DND-41 (cell line): ENCODE measurements around the gene ZNF750.

Source experiments
- ATAC-seq: fragments of 200-7000 bp; cut with Tn5 transposase; 3 replicates; pipeline ENCODE4 v1.9.1; 2021; ENCODE audit warnings: low read depth; ENCODE audit not compliant: insufficient read depth
- DNase-seq: peaks from one replicate; pipeline ENCODE4 v3.0.0-alpha.2; 2020
- H2AFZ ChIP-seq: 2 replicates; pipeline ENCODE4 v1.6.0; 2012; ENCODE audit warnings: low read depth, low read length
- H3K27ac ChIP-seq: 2 replicates; pipeline ENCODE4 v1.5.1; 2012; ENCODE audit warnings: low read length, inconsistent platforms
- H3K27me3 ChIP-seq: fragments of 200-600 bp; sonication (generic); 2 replicates; pipeline ENCODE4 v1.6.0; 2012; ENCODE audit warnings: low read length, mild to moderate bottlenecking, inconsistent platforms; ENCODE audit not compliant: insufficient read depth, poor library complexity
- H3K36me3 ChIP-seq: 2 replicates; pipeline ENCODE4 v1.5.1; 2012; ENCODE audit warnings: low read length, inconsistent platforms; ENCODE audit not compliant: insufficient read depth
- H3K4me1 ChIP-seq: 2 replicates; pipeline ENCODE4 v1.5.1; 2012; ENCODE audit warnings: mild to moderate bottlenecking, low read length; ENCODE audit not compliant: insufficient read depth
- H3K4me2 ChIP-seq: 2 replicates; pipeline ENCODE4 v1.6.0; 2012; ENCODE audit warnings: mild to moderate bottlenecking, moderate library complexity, low read length, inconsistent platforms; ENCODE audit not compliant: insufficient read depth
- H3K4me3 ChIP-seq, 2 experiments: fragments of 200-600 bp in 1 of 2; shearing (Covaris generic) in 1 of 2; 2 replicates each; pipeline ENCODE4 v1.5.1; 2012 to 2016; ENCODE audit warnings: inconsistent platforms in 2 of 2, low read length in 2 of 2, mild to moderate bottlenecking in 2 of 2, low read depth in 1 of 2, moderate library complexity in 1 of 2
- H3K79me2 ChIP-seq: 2 replicates; pipeline ENCODE4 v1.6.0; 2012; ENCODE audit warnings: low read length, inconsistent platforms; ENCODE audit not compliant: insufficient read depth
- H3K9ac ChIP-seq: 2 replicates; pipeline ENCODE4 v1.6.0; 2012; ENCODE audit warnings: low read depth, mild to moderate bottlenecking, inconsistent platforms, low read length, moderate library complexity
- H3K9me3 ChIP-seq: 2 replicates; pipeline ENCODE4 v1.5.1; 2012; ENCODE audit warnings: low read length, moderate library complexity, mild to moderate bottlenecking, inconsistent platforms; ENCODE audit not compliant: insufficient read depth, severe bottlenecking
- H4K20me1 ChIP-seq: 2 replicates; pipeline ENCODE4 v1.6.0; 2012; ENCODE audit warnings: low read length; ENCODE audit not compliant: insufficient read depth
- EZH2 ChIP-seq: IDR thresholded peaks from 3 replicates; pipeline ENCODE4 v1.6.1; 2012; ENCODE audit warnings: borderline replicate concordance, low read depth, mild to moderate bottlenecking, moderate library complexity, low read length, inconsistent platforms; ENCODE audit not compliant: severe bottlenecking
- TF ChIP-seq, protein P1 (sequence below): IDR thresholded peaks from 2 replicates; pipeline ENCODE4 v1.5.1; 2012; ENCODE audit warnings: borderline replicate concordance, low read length, moderate library complexity, mild to moderate bottlenecking; ENCODE audit not compliant: poor library complexity, severe bottlenecking; ENCODE audit errors: extremely low read depth

The ZNF750 gene

DNA sequence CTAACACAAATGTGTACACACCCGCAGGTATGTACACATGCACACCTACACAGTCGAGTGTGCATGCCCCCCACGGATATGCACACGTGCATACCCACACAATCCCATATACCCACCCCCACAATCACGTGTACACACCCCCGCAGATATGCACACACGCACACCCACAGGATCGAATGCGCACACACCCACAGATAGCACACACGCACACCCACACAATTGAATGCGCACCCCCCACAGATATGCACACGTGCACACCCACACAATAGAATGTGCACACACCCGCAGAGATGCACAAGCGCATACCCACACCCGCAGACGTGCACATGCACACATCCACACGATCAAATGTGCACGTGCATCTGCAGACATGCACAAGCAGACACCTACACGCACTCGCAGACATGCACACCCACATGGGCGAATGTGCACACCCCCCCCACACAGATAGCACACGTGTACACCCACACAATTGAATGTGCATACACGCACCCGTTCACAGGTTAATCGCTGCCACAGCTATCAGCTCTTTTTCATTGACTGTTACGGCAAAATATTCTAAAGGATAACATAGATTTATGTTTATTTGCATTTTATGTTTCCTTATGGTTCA, 10.8 kb downstream of the ZNF750 start:
- no peaks in the 10 kb centered on the region for H3K27me3 ChIP-seq
- DNase-seq, result no peak
- H3K36me3 ChIP-seq, result peaks cover 56% of the 10 kb centered on the region
- H3K4me1 ChIP-seq, result no peaks in the 10 kb centered on the region
- TF ChIP-seq, protein P1, sequence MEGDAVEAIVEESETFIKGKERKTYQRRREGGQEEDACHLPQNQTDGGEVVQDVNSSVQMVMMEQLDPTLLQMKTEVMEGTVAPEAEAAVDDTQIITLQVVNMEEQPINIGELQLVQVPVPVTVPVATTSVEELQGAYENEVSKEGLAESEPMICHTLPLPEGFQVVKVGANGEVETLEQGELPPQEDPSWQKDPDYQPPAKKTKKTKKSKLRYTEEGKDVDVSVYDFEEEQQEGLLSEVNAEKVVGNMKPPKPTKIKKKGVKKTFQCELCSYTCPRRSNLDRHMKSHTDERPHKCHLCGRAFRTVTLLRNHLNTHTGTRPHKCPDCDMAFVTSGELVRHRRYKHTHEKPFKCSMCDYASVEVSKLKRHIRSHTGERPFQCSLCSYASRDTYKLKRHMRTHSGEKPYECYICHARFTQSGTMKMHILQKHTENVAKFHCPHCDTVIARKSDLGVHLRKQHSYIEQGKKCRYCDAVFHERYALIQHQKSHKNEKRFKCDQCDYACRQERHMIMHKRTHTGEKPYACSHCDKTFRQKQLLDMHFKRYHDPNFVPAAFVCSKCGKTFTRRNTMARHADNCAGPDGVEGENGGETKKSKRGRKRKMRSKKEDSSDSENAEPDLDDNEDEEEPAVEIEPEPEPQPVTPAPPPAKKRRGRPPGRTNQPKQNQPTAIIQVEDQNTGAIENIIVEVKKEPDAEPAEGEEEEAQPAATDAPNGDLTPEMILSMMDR, result no peak
- no peak for TF ChIP-seq EZH2
- H3K4me2 ChIP-seq, result no peak overlapping the region
- no peak overlapping the region for H2AFZ ChIP-seq
- peaks cover 29% of the 10 kb centered on the region for H3K79me2 ChIP-seq
- H3K9me3 ChIP-seq, result no peaks in the 10 kb centered on the region
- no peak overlapping the region for H3K4me3 ChIP-seq
- H3K27ac ChIP-seq, result no peak overlapping the region
- H3K9ac ChIP-seq, result no peak overlapping the region
- H4K20me1 ChIP-seq, result peaks cover 4% of the 10 kb centered on the region; the same call in 1 of the 2 replicates
- no peak for ATAC-seq

DNA sequence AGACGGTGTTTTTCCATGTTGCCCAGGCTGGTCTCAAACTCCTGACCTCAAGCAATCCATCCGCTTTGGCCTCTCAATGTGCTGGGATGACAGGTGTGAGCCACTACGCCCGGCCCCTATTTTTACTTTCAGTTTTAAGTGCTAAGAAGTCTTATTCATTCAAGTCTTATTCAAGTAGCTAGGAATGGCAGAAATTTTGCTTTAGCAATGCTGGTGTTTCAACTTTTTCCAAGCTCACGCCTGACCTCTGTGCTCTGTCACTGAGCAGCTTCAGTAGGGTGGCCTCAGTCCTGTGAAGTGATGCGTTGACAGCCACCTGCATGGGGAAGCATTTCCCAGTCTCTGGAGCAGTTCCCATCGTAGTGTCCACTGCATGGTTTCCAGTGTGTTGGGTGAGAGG, 12.9 kb downstream of the ZNF750 start:
- H3K27ac ChIP-seq, result no peak overlapping the region
- no peak for DNase-seq
- TF ChIP-seq EZH2, result no peak
- TF ChIP-seq, protein P1, result no peak
- no peak for ATAC-seq
- no peak overlapping the region for H3K9ac ChIP-seq
- peaks cover 53% of the 10 kb centered on the region for H3K36me3 ChIP-seq
- H2AFZ ChIP-seq, result no peak overlapping the region
- H3K79me2 ChIP-seq, result peaks cover 24% of the 10 kb centered on the region
- peaks cover 4% of the 10 kb centered on the region; the same call in 1 of the 2 replicates for H4K20me1 ChIP-seq
- no peak overlapping the region for H3K4me3 ChIP-seq
- H3K27me3 ChIP-seq, result no peaks in the 10 kb centered on the region
- no peaks in the 10 kb centered on the region for H3K4me1 ChIP-seq
- H3K9me3 ChIP-seq, result no peaks in the 10 kb centered on the region
- no peak overlapping the region for H3K4me2 ChIP-seq

DNA sequence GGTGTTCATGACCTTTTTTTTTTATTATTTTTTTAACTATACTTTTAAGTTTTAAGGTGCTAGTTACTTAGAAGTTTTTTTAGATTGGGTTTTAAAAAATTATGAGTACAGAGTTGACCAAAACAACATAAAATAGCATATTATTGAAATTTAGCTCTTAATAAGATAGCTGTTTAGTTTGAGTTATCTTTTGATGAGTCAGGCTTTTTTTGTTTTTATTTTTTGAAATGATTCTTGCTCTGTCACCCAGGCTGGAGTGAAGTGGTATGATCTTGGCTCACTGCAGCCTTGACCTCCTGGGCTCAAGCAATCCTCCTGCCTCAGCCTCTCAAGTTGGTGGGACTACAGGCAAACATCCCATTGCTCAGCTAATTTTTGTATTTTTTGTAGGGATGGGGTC, 13.6 kb downstream of the ZNF750 start:
- Histone ChIP-seq H3K9me3 (no peaks in the 10 kb centered on the region), H3K36me3 (peaks cover 56% of the 10 kb centered on the region), H3K9ac (no peak overlapping the region), H3K27ac (no peak overlapping the region), H3K27me3 (no peaks in the 10 kb centered on the region), H4K20me1 (peaks cover 4% of the 10 kb centered on the region; the same call in 1 of the 2 replicates), H2AFZ (no peak overlapping the region), H3K4me1 (no peaks in the 10 kb centered on the region), H3K4me3 (no peak overlapping the region), H3K4me2 (no peak overlapping the region), H3K79me2 (peaks cover 20% of the 10 kb centered on the region)
- ATAC-seq (no peak), DNase-seq (no peak)
- TF ChIP-seq EZH2, result no peak
- TF ChIP-seq, protein P1, result no peak
